PC-9 (cell line): ENCODE measurements around the gene SLX4. TPM values are rescaled to one million over a fixed set of nuclear protein-coding genes. Genes with fewer than 3 reads are reported as not detected.

Experiments
- BruUV-seq: library from RNA; stranded (reverse); fragments of 400-500 nt; replicated peaks from 2 replicates; lab custom pipeline; 2021; lab: Mats Ljungman, UMichigan
- CTCF ChIA-PET: fragments of 300-600 bp; sonication (Branson Sonifier 250); formaldehyde crosslinking; loops from one replicate; lab custom pipeline; 2022; ENCODE audit warnings: antibody characterized with exemption; lab: Charles Lee
- POLR2A ChIA-PET: fragments of 300-600 bp; sonication (Branson Sonifier 250); formaldehyde crosslinking; loops from one replicate; lab custom pipeline; 2022; ENCODE audit warnings: antibody characterized with exemption; ENCODE audit not compliant: unreplicated experiment; lab: Charles Lee
- DNase-seq, 2 experiments: peaks; one replicate each; pipeline versions ENCODE4 v3.0.0 to v3.0.0-alpha.2; 2015 to 2022; ENCODE audit warnings: mixed read lengths in 1 of 2
- H2AFZ ChIP-seq: fragments of 200-600 bp; sonication (generic); 2 replicates; pipeline ENCODE4 v1.8.1; 2017; ENCODE audit warnings: antibody characterized with exemption
- H3F3A ChIP-seq: fragments of 200-600 bp; sonication (generic); 2 replicates; pipeline ENCODE4 v1.8.1; 2017; ENCODE audit warnings: antibody characterized with exemption, mild to moderate bottlenecking, low read depth; ENCODE audit not compliant: insufficient read depth
- H3K27ac ChIP-seq: fragments of 200-600 bp; sonication (generic); 2 replicates; pipeline ENCODE4 v1.6.1; 2016; ENCODE audit warnings: mixed run types
- H3K27me3 ChIP-seq: fragments of 200-600 bp; sonication (generic); 2 replicates; pipeline ENCODE4 v1.6.1; 2016; ENCODE audit warnings: low read depth, mixed run types; ENCODE audit not compliant: insufficient read depth
- H3K36me3 ChIP-seq: fragments of 200-600 bp; sonication (generic); 2 replicates; pipeline ENCODE4 v1.6.1; 2016; ENCODE audit warnings: low read depth, mixed run types
- H3K4me1 ChIP-seq: fragments of 200-600 bp; sonication (generic); replicated peaks from 2 replicates; pipeline ENCODE4 v1.6.1; 2016; ENCODE audit warnings: mixed run types; ENCODE audit not compliant: insufficient read depth
- H3K4me2 ChIP-seq: fragments of 200-600 bp; sonication (generic); 2 replicates; pipeline ENCODE4 v1.6.1; 2017; ENCODE audit warnings: mixed run types
- H3K4me3 ChIP-seq: fragments of 200-600 bp; sonication (generic); 2 replicates; pipeline ENCODE4 v1.6.1; 2016; ENCODE audit warnings: mixed run types
- H3K79me2 ChIP-seq: fragments of 200-600 bp; sonication (generic); 2 replicates; pipeline ENCODE4 v1.6.1; 2017; ENCODE audit warnings: low read depth, mixed run types
- H3K9me2 ChIP-seq: fragments of 200-600 bp; sonication (generic); 2 replicates; pipeline ENCODE4 v1.8.1; 2017; ENCODE audit warnings: mild to moderate bottlenecking; ENCODE audit not compliant: insufficient read depth
- H3K9me3 ChIP-seq: fragments of 200-600 bp; sonication (generic); 2 replicates; pipeline ENCODE4 v1.8.1; 2016; ENCODE audit warnings: low read depth; ENCODE audit not compliant: insufficient read depth
- H4K20me1 ChIP-seq: fragments of 200-600 bp; sonication (generic); 2 replicates; pipeline ENCODE4 v1.8.1; 2017; ENCODE audit not compliant: insufficient read depth
- EZH2 ChIP-seq: fragments of 200-600 bp; sonication (generic); IDR thresholded peaks from 2 replicates; pipeline ENCODE4 v1.8.0; 2017; ENCODE audit warnings: antibody characterized with exemption, low read depth
- intact Hi-C: fragments of 100-400 bp; cut with micrococcal nuclease; formaldehyde crosslinking; loops from one replicate; pipeline ENCODE4 v1.10.0; 2022; ENCODE audit not compliant: unreplicated experiment
- total RNA-seq: library from RNA; stranded (reverse); gene quantifications from 2 replicates; pipeline ENCODE4 v1.2.3, GENCODE V29; 2021
- TF ChIP-seq, protein P1 (sequence below): fragments of 200-600 bp; sonication (generic); conservative IDR thresholded peaks from 2 replicates; pipeline ENCODE4 v1.6.1; 2017; ENCODE audit warnings: mixed run types, antibody characterized with exemption, mild to moderate bottlenecking, moderate library complexity

The SLX4 gene
- total RNA-seq, 1 experiment from 2014 or later, result 13.8 TPM

GRCh38 chr16:3642397-3643094 lies 31.1 kb upstream of the SLX4 start:
- H3K9me3 ChIP-seq, result no peaks in the 10 kb centered on the region
- no peaks in the 10 kb centered on the region for H3K9me2 ChIP-seq
- peaks cover 45% of the 10 kb centered on the region for H3K4me1 ChIP-seq
- POLR2A ChIA-PET, result interaction anchor here (0.6 to 0.9 kb wide), 5 partner anchors 26 to 571 kb away, joined by 3 to 5 read pairs (median 4); no protein-coding TSS in a partner anchor
- peak overlapping the region; percentile 16; the same call in 1 of the 2 replicates for H3K4me3 ChIP-seq
- intact Hi-C loops, result loop anchor here (2.0 to 10.0 kb wide), 4 partner anchors 24 to 488 kb away; no protein-coding TSS in a partner anchor
- peak; percentile 83 to 87 for DNase-seq
- peaks cover 34% of the 10 kb centered on the region for H3F3A ChIP-seq
- H3K4me2 ChIP-seq, result peak overlapping the region; percentile 71
- CTCF ChIA-PET, result interaction anchor here (0.6 to 1.3 kb wide), 3 partner anchors 31 to 864 kb away, joined by 3 to 5 read pairs (median 3); partner anchors contain the start of gene SLX4
- no peak overlapping the region for H2AFZ ChIP-seq
- 0 out of 2 replicates have a peak, but pooled peaks cover 8% of the 10 kb centered on the region for H3K79me2 ChIP-seq
- H3K27ac ChIP-seq, result peak overlapping the region; percentile 14; the same call in 1 of the 2 replicates
- no peaks in the 10 kb centered on the region for H3K36me3 ChIP-seq
- H4K20me1 ChIP-seq, result peaks cover 12% of the 10 kb centered on the region
- BruUV-seq, result no TSS peak
- no peak for TF ChIP-seq EZH2
- TF ChIP-seq, protein P1, sequence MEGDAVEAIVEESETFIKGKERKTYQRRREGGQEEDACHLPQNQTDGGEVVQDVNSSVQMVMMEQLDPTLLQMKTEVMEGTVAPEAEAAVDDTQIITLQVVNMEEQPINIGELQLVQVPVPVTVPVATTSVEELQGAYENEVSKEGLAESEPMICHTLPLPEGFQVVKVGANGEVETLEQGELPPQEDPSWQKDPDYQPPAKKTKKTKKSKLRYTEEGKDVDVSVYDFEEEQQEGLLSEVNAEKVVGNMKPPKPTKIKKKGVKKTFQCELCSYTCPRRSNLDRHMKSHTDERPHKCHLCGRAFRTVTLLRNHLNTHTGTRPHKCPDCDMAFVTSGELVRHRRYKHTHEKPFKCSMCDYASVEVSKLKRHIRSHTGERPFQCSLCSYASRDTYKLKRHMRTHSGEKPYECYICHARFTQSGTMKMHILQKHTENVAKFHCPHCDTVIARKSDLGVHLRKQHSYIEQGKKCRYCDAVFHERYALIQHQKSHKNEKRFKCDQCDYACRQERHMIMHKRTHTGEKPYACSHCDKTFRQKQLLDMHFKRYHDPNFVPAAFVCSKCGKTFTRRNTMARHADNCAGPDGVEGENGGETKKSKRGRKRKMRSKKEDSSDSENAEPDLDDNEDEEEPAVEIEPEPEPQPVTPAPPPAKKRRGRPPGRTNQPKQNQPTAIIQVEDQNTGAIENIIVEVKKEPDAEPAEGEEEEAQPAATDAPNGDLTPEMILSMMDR, result no peak
- H3K27me3 ChIP-seq, result no peaks in the 10 kb centered on the region

- H3K4me2 ChIP-seq, result peak overlapping the region; percentile 71
- H3F3A ChIP-seq, result peaks cover 27% of the 10 kb centered on the region
- H3K9me2 ChIP-seq, result no peaks in the 10 kb centered on the region
- H2AFZ ChIP-seq, result no peak overlapping the region
- 0 out of 2 replicates have a peak, but pooled peaks cover 8% of the 10 kb centered on the region for H3K79me2 ChIP-seq
- intact Hi-C loops, result loop anchor here (2.0 to 10.0 kb wide), 4 partner anchors 23 to 487 kb away; no protein-coding TSS in a partner anchor
- TF ChIP-seq EZH2, result no peak
- TF ChIP-seq, protein P1, result no peak
- no peaks in the 10 kb centered on the region for H3K36me3 ChIP-seq
- no peaks in the 10 kb centered on the region for H3K27me3 ChIP-seq
- peaks cover 11% of the 10 kb centered on the region for H4K20me1 ChIP-seq
- no peak overlapping the region for H3K27ac ChIP-seq
- BruUV-seq, result no TSS peak
- ChIA-PET CTCF (interaction anchor here (1.3 kb wide), 1 partner anchor 30 kb away, joined by 3 read pairs; the partner anchor contains the start of gene SLX4), POLR2A (no interaction called here)
- no peak overlapping the region for H3K4me3 ChIP-seq
- peaks cover 38% of the 10 kb centered on the region for H3K4me1 ChIP-seq
- no peaks in the 10 kb centered on the region for H3K9me3 ChIP-seq
- no peak for DNase-seq
Observed at GRCh38 chr16:3641801-3642396, 30.5 kb upstream of the SLX4 start.
